ENCODE results near the gene FAM53A. TPM values are rescaled to one million over a fixed set of nuclear protein-coding genes. Genes with fewer than 3 reads are reported as not detected.
"Not testable (repeated sequence)": the region's sequence is repeated elsewhere in the genome, so short reads cannot be mapped to it uniquely, and the experiment has no call there.

FAM53A gene
- polyA plus RNA-seq, 1 donor, result 2.0 TPM

- DNase-seq (ENCODE audit: low read depth), result no peak
Observed at GRCh38 chr4:1685235-1686150, 1.4 kb upstream of the FAM53A start.

- DNase-seq (ENCODE audit: low read depth), result no peak
Observed at GRCh38 chr4:1684506-1685234, 557 bp upstream of the FAM53A start.

GRCh38 chr4:1683261-1683735 is 815 bp downstream of the FAM53A start:
- no peak for DNase-seq (ENCODE audit: low read depth)

GRCh38 chr4:1682860-1683259 is 1.3 kb downstream of the FAM53A start:
- DNase-seq (ENCODE audit: low read depth), result no peak

GRCh38 chr4:1678244-1678643 is 5.9 kb downstream of the FAM53A start:
- DNase-seq (ENCODE audit: low read depth), result no peak

- DNase-seq (ENCODE audit: low read depth), result no peak
Observed at GRCh38 chr4:1676605-1677525, 7.2 kb downstream of the FAM53A start.

- DNase-seq (ENCODE audit: low read depth), result no peak
Observed at GRCh38 chr4:1675802-1676137, 8.3 kb downstream of the FAM53A start.

GRCh38 chr4:1675136-1675801 is 8.8 kb downstream of the FAM53A start:
- no peak for DNase-seq (ENCODE audit: low read depth)

GRCh38 chr4:1674682-1675081 is 9.4 kb downstream of the FAM53A start:
- DNase-seq (ENCODE audit: low read depth), result no peak

GRCh38 chr4:1673671-1674070 is 10.4 kb downstream of the FAM53A start:
- DNase-seq (ENCODE audit: low read depth), result no peak

GRCh38 chr4:1671011-1671410 is 13.1 kb downstream of the FAM53A start:
- DNase-seq (ENCODE audit: low read depth), result not testable (repeated sequence)

- DNase-seq (ENCODE audit: low read depth), result no peak
Observed at GRCh38 chr4:1670279-1670678, 13.8 kb downstream of the FAM53A start.

GRCh38 chr4:1669850-1670249 is 14.3 kb downstream of the FAM53A start:
- DNase-seq (ENCODE audit: low read depth), result no peak

- no peak for DNase-seq (ENCODE audit: low read depth)
Observed at GRCh38 chr4:1669270-1669669, 14.8 kb downstream of the FAM53A start.

- no peak for DNase-seq (ENCODE audit: low read depth)
Observed at GRCh38 chr4:1668488-1668840, 15.6 kb downstream of the FAM53A start.

GRCh38 chr4:1667273-1667672 is 16.8 kb downstream of the FAM53A start:
- no peak for DNase-seq (ENCODE audit: low read depth)

- no peak for DNase-seq (ENCODE audit: low read depth)
Observed at GRCh38 chr4:1666391-1666790, 17.7 kb downstream of the FAM53A start.

- DNase-seq (ENCODE audit: low read depth), result no peak
Observed at GRCh38 chr4:1664141-1664540, 20.0 kb downstream of the FAM53A start.

- no peak for DNase-seq (ENCODE audit: low read depth)
Observed at GRCh38 chr4:1663549-1663948, 20.6 kb downstream of the FAM53A start.

- DNase-seq (ENCODE audit: low read depth), result no peak
Observed at GRCh38 chr4:1661695-1662094, 22.4 kb downstream of the FAM53A start.

GRCh38 chr4:1660948-1661677 is 23.0 kb downstream of the FAM53A start:
- DNase-seq (ENCODE audit: low read depth), result no peak

Data from forelimb muscle (tissue), 1 donor.